PC-9 (cell line): ENCODE data around the gene FOXO3.

Source experiments
- CTCF ChIP-seq: fragments of 200-600 bp; sonication (generic); conservative IDR thresholded peaks from 2 replicates; pipeline ENCODE4 v1.6.1; 2017; ENCODE audit warnings: mixed run types, antibody characterized with exemption, mild to moderate bottlenecking, moderate library complexity
- EZH2 ChIP-seq: fragments of 200-600 bp; sonication (generic); IDR thresholded peaks from 2 replicates; pipeline ENCODE4 v1.8.0; 2017; ENCODE audit warnings: antibody characterized with exemption, low read depth

GRCh38 chr6:108579328-108579721 is 18.6 kb downstream of the FOXO3 start:
- TF ChIP-seq CTCF (no peak), EZH2 (no peak)
